Right lobe of liver (tissue), 4 donors: ENCODE measurements around the gene PRRG1.

Experiments used
- CTCF ChIP-seq, 4 donors: fragments of 200-600 bp in 3 of 4; fragments of 450-650 bp in 1 of 4; IDR thresholded peaks; one replicate each; pipeline versions ENCODE4 v1.5.1 to v1.8.0; 2016 to 2022; ENCODE audit warnings: antibody characterized with exemption in 4 of 4, mild to moderate bottlenecking in 2 of 4
- POLR2A ChIP-seq: fragments of 450-650 bp; IDR thresholded peaks from one replicate; pipeline ENCODE4 v1.6.1; 2017; ENCODE audit warnings: antibody characterized with exemption, mild to moderate bottlenecking
- donor health status: DM: no; HTN: no; CAD: no.
- donor health status: DM: no; HTN: no; CAD: no.
- donor health status: DM: no; HTN: yes; CAD: no.

GRCh38 chrX:37455381-37455780, 106.2 kb downstream of the PRRG1 start:
- TF ChIP-seq CTCF (IDR thresholded peaks at IDR 0.05): no peak
- no peak for TF ChIP-seq POLR2A
